Neural cell (in vitro differentiated cells): Measurements from ENCODE around the gene TFEB. TPM values are rescaled to one million over a fixed set of nuclear protein-coding genes. Genes with fewer than 3 reads are reported as not detected.

Experiments used
- H2AFZ ChIP-seq: fragments of 200-600, 300-800 bp; sonication (generic), shearing (Covaris generic); 2 replicates; pipeline ENCODE4 v1.6.0; 2014; ENCODE audit warnings: low read depth, mild to moderate bottlenecking, antibody characterized with exemption, low read length, moderate library complexity
- H3F3A ChIP-seq: fragments of 200-600 bp; shearing (Covaris generic); 2 replicates; pipeline ENCODE4 v1.6.1; 2016; ENCODE audit warnings: mild to moderate bottlenecking, moderate library complexity, mixed read lengths, antibody characterized with exemption, low read length; ENCODE audit not compliant: insufficient read depth, poor library complexity, severe bottlenecking
- H3K27ac ChIP-seq: fragments of 200-600, 300-800 bp; sonication (generic), shearing (Covaris generic); 2 replicates; pipeline ENCODE4 v1.5.1; 2014; ENCODE audit warnings: mild to moderate bottlenecking, low read length, moderate library complexity
- H3K27me3 ChIP-seq: fragments of 300-800, 200-600 bp; sonication (generic), shearing (Covaris generic); 2 replicates; pipeline ENCODE4 v1.6.0; 2014; ENCODE audit warnings: mild to moderate bottlenecking, low read depth, low read length, moderate library complexity; ENCODE audit not compliant: insufficient read depth
- H3K36me3 ChIP-seq: fragments of 300-800, 200-600 bp; sonication (generic), shearing (Covaris generic); 2 replicates; pipeline ENCODE4 v1.5.1; 2014; ENCODE audit warnings: mild to moderate bottlenecking, antibody characterized with exemption, low read length, moderate library complexity; ENCODE audit not compliant: insufficient read depth
- H3K4me2 ChIP-seq: fragments of 300-800, 200-600 bp; sonication (generic), shearing (Covaris generic); 2 replicates; pipeline ENCODE4 v1.6.0; 2014; ENCODE audit warnings: mild to moderate bottlenecking, low read length
- H3K4me3 ChIP-seq: fragments of 300-800, 200-600 bp; sonication (generic), shearing (Covaris generic); 2 replicates; pipeline ENCODE4 v1.5.1; 2014; ENCODE audit warnings: mild to moderate bottlenecking, low read length, moderate library complexity
- H3K79me2 ChIP-seq: fragments of 200-600 bp; shearing (Covaris generic); replicated peaks from 2 replicates; pipeline ENCODE4 v1.6.0; 2014; ENCODE audit warnings: mild to moderate bottlenecking, low read length, moderate library complexity; ENCODE audit not compliant: insufficient read depth
- H3K9ac ChIP-seq: fragments of 300-800, 200-600 bp; sonication (generic), shearing (Covaris generic); 2 replicates; pipeline ENCODE4 v1.6.1; 2016; ENCODE audit warnings: mild to moderate bottlenecking, low read length, mixed read lengths
- H3K9me2 ChIP-seq: fragments of 200-600 bp; shearing (Covaris generic); 2 replicates; pipeline ENCODE4 v1.6.1; 2016; ENCODE audit warnings: mild to moderate bottlenecking, low read length, mixed read lengths; ENCODE audit not compliant: insufficient read depth
- H3K9me3 ChIP-seq: fragments of 200-600, 300-800 bp; sonication (generic), shearing (Covaris generic); 2 replicates; pipeline ENCODE4 v1.6.1; 2016; ENCODE audit warnings: mild to moderate bottlenecking, mixed run types, low read length, moderate library complexity, mixed read lengths
- H4K20me1 ChIP-seq: fragments of 200-600 bp; shearing (Covaris generic); 2 replicates; pipeline ENCODE4 v1.6.1; 2016; ENCODE audit warnings: mild to moderate bottlenecking, mixed run types; ENCODE audit not compliant: insufficient read depth
- CTCF ChIP-seq: fragments of 450-650 bp; IDR thresholded peaks from 2 replicates; pipeline ENCODE4 v1.5.1; 2014; ENCODE audit warnings: antibody characterized with exemption, mild to moderate bottlenecking, moderate library complexity; ENCODE audit not compliant: poor library complexity, severe bottlenecking
- EP300 ChIP-seq: fragments of 450-650 bp; conservative IDR thresholded peaks from 2 replicates; pipeline ENCODE4 v1.6.1; 2014; ENCODE audit warnings: antibody characterized with exemption, mild to moderate bottlenecking, moderate library complexity; ENCODE audit not compliant: poor library complexity, severe bottlenecking
- EZH2 ChIP-seq: fragments of 200-600, 300-800 bp; shearing (Covaris generic), sonication (generic); IDR thresholded peaks from 2 replicates; pipeline ENCODE4 v1.6.1; 2014; ENCODE audit warnings: antibody characterized with exemption, low read length, borderline replicate concordance, mild to moderate bottlenecking; ENCODE audit not compliant: insufficient read depth, poor library complexity, severe bottlenecking
- MXI1 ChIP-seq: fragments of 450-650 bp; conservative IDR thresholded peaks from 2 replicates; pipeline ENCODE4 v1.6.1; 2014; ENCODE audit warnings: antibody characterized with exemption, mild to moderate bottlenecking; ENCODE audit not compliant: poor library complexity, severe bottlenecking
- POLR2AphosphoS5 ChIP-seq: IDR thresholded peaks from 2 replicates; pipeline ENCODE4 v1.6.1; 2012
- RAD21 ChIP-seq: fragments of 450-650 bp; conservative IDR thresholded peaks from 2 replicates; pipeline ENCODE4 v1.6.1; 2014; ENCODE audit warnings: antibody characterized with exemption, mild to moderate bottlenecking, moderate library complexity
- SMC3 ChIP-seq: fragments of 450-650 bp; conservative IDR thresholded peaks from 2 replicates; pipeline ENCODE4 v1.6.1; 2014; ENCODE audit warnings: antibody characterized with exemption, mild to moderate bottlenecking, moderate library complexity; ENCODE audit not compliant: poor library complexity
- TAF1 ChIP-seq: IDR thresholded peaks from 2 replicates; pipeline ENCODE4 v1.6.1; 2012; ENCODE audit warnings: low read depth
- polyA plus RNA-seq: library from polyadenylated mRNA; depleted of rRNA; stranded (reverse); fragments of >200 nt; gene quantifications from 2 replicates; pipeline ENCODE4 v1.2.3, GENCODE V29; 2014
- TF ChIP-seq, protein P1 (sequence below): IDR thresholded peaks from 2 replicates; pipeline ENCODE4 v1.6.1; 2012; ENCODE audit warnings: borderline replicate concordance

TFEB gene
- polyA plus RNA-seq, 1 donor from 2014 or later: 0.24 TPM

DNA sequence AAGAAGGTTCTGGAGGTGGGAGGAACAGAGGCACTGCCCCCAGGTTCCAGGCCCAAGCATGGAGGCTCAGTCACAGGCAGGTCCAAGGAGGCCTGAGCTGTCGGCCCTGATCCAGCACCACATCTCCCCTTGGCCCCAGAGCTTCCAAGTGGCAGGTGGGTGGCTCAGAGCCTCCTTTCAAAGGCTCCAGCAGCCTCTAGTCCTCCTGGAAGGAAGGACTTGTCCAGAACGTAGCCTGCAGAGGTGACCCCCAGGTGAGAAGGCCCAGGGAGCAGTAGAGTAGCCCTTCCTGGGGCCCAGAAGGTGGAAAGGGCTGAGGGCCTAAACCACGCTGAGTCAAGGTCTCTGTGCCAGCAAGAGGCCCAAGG is 7.7 kb downstream of the TFEB start:
- H2AFZ ChIP-seq: no peak overlapping the region
- no peaks in the 10 kb centered on the region for H3K9me3 ChIP-seq
- TF ChIP-seq TAF1: no peak
- TF ChIP-seq POLR2AphosphoS5: no peak
- TF ChIP-seq MXI1: no peak
- TF ChIP-seq, protein P1, sequence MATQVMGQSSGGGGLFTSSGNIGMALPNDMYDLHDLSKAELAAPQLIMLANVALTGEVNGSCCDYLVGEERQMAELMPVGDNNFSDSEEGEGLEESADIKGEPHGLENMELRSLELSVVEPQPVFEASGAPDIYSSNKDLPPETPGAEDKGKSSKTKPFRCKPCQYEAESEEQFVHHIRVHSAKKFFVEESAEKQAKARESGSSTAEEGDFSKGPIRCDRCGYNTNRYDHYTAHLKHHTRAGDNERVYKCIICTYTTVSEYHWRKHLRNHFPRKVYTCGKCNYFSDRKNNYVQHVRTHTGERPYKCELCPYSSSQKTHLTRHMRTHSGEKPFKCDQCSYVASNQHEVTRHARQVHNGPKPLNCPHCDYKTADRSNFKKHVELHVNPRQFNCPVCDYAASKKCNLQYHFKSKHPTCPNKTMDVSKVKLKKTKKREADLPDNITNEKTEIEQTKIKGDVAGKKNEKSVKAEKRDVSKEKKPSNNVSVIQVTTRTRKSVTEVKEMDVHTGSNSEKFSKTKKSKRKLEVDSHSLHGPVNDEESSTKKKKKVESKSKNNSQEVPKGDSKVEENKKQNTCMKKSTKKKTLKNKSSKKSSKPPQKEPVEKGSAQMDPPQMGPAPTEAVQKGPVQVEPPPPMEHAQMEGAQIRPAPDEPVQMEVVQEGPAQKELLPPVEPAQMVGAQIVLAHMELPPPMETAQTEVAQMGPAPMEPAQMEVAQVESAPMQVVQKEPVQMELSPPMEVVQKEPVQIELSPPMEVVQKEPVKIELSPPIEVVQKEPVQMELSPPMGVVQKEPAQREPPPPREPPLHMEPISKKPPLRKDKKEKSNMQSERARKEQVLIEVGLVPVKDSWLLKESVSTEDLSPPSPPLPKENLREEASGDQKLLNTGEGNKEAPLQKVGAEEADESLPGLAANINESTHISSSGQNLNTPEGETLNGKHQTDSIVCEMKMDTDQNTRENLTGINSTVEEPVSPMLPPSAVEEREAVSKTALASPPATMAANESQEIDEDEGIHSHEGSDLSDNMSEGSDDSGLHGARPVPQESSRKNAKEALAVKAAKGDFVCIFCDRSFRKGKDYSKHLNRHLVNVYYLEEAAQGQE: no peak
- no peak for TF ChIP-seq SMC3
- no peak for TF ChIP-seq RAD21
- no peak for TF ChIP-seq EP300
- TF ChIP-seq CTCF: no peak
- no peak overlapping the region for H3K4me2 ChIP-seq
- H3K9ac ChIP-seq: no peak overlapping the region
- H3K27me3 ChIP-seq: no peaks in the 10 kb centered on the region
- H4K20me1 ChIP-seq: no peaks in the 10 kb centered on the region
- no peak overlapping the region for H3K4me3 ChIP-seq
- no peaks in the 10 kb centered on the region for H3F3A ChIP-seq
- H3K36me3 ChIP-seq: no peaks in the 10 kb centered on the region
- H3K79me2 ChIP-seq: no peaks in the 10 kb centered on the region
- no peaks in the 10 kb centered on the region for H3K9me2 ChIP-seq
- no peak overlapping the region for H3K27ac ChIP-seq

DNA sequence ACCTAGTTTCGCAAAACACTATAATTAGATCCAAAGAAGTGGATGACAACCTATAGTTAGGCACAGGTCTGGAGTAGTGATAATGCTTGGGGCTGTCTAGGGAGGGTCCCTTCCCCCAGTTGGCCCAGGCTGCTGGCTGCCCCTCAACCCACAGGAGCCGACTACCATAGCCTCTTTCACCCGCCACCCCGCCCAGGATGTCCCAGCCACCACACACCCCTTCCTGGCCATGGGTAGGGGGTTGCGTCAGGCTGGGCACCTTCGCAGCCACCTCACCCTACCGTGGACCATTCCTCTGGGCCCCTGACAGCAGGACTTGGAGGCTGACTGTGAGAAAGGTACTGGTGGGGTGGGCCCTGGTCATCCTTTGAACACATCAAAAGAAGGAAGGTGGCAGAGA is 8.5 kb downstream of the TFEB start:
- no peak overlapping the region for H3K4me3 ChIP-seq
- H3K36me3 ChIP-seq: no peaks in the 10 kb centered on the region
- H3K4me2 ChIP-seq: no peak overlapping the region
- no peaks in the 10 kb centered on the region for H3K9me3 ChIP-seq
- no peaks in the 10 kb centered on the region for H3K79me2 ChIP-seq
- no peaks in the 10 kb centered on the region for H3K27me3 ChIP-seq
- TF ChIP-seq MXI1 (no peak), EZH2 (no peak), RAD21 (no peak), CTCF (no peak), EP300 (no peak), SMC3 (no peak), TAF1 (no peak), POLR2AphosphoS5 (no peak)
- TF ChIP-seq, protein P1: no peak
- no peak overlapping the region for H3K9ac ChIP-seq
- H2AFZ ChIP-seq: no peak overlapping the region
- H3F3A ChIP-seq: no peaks in the 10 kb centered on the region
- H3K27ac ChIP-seq: no peak overlapping the region
- H3K9me2 ChIP-seq: no peaks in the 10 kb centered on the region
- no peaks in the 10 kb centered on the region for H4K20me1 ChIP-seq
